Calu3 (cell line): Measurements from ENCODE around the gene PHF5A. TPM values are rescaled to one million over a fixed set of nuclear protein-coding genes. Genes with fewer than 3 reads are reported as not detected.

ENCODE experiments used
- BruUV-seq: library from RNA; stranded (reverse); fragments of 400-500 nt; replicated peaks from 2 replicates; lab custom pipeline; 2021; lab: Mats Ljungman, UMichigan
- CTCF ChIA-PET: fragments of 300-600 bp; sonication (Branson Sonifier 250); formaldehyde crosslinking; loops from one replicate; lab custom pipeline; 2022; ENCODE audit warnings: antibody characterized with exemption; lab: Charles Lee
- DNase-seq: peaks from one replicate; pipeline ENCODE4 v3.0.0; 2022
- H3K27ac Mint-ChIP-seq: one replicate; pipeline ENCODE4 v1.8.0; 2022; ENCODE audit warnings: mixed read lengths; ENCODE audit not compliant: unreplicated experiment
- H3K27me3 Mint-ChIP-seq: one replicate; pipeline ENCODE4 v1.8.0; 2022; ENCODE audit warnings: mixed read lengths; ENCODE audit not compliant: unreplicated experiment
- H3K36me3 Mint-ChIP-seq: one replicate; pipeline ENCODE4 v1.8.0; 2022; ENCODE audit warnings: mild to moderate bottlenecking, moderate library complexity, mixed read lengths; ENCODE audit not compliant: insufficient read depth, unreplicated experiment
- H3K4me1 Mint-ChIP-seq: one replicate; pipeline ENCODE4 v1.8.0; 2022; ENCODE audit warnings: mild to moderate bottlenecking, low read depth, mixed read lengths; ENCODE audit not compliant: unreplicated experiment
- H3K4me3 Mint-ChIP-seq: one replicate; pipeline ENCODE4 v1.8.0; 2022; ENCODE audit warnings: mild to moderate bottlenecking, low read depth, moderate library complexity, mixed read lengths; ENCODE audit not compliant: unreplicated experiment
- H3K9me3 Mint-ChIP-seq: one replicate; pipeline ENCODE4 v1.8.0; 2022; ENCODE audit warnings: low read depth, mixed read lengths; ENCODE audit not compliant: unreplicated experiment
- intact Hi-C: fragments of 100-400 bp; cut with micrococcal nuclease; formaldehyde crosslinking; loops from one replicate; pipeline ENCODE4 v1.10.0; 2022; ENCODE audit not compliant: unreplicated experiment
- total RNA-seq: library from RNA; stranded (reverse); gene quantifications from 2 replicates; pipeline ENCODE4 v1.2.3, GENCODE V29; 2022
- TF ChIP-seq, protein P1 (sequence below): fragments of 200-600 bp; IDR thresholded peaks from one replicate; pipeline ENCODE4 v1.8.0; 2022; ENCODE audit warnings: antibody characterized with exemption; ENCODE audit not compliant: unreplicated experiment

Gene PHF5A
- total RNA-seq, 1 experiment from 2014 or later = 53.3 TPM

GRCh38 chr22:41458161-41458728 is 10.2 kb downstream of the PHF5A start:
- Mint-ChIP-seq H3K4me3 (no peak overlapping the region), H3K9me3 (no peaks in the 10 kb centered on the region), H3K36me3 (peaks cover 48% of the 10 kb centered on the region), H3K27ac (peak overlapping the region; percentile 54), H3K27me3 (no peaks in the 10 kb centered on the region), H3K4me1 (no peaks in the 10 kb centered on the region)
- no TSS peak for BruUV-seq
- no peak for DNase-seq
- TF ChIP-seq, protein P1, sequence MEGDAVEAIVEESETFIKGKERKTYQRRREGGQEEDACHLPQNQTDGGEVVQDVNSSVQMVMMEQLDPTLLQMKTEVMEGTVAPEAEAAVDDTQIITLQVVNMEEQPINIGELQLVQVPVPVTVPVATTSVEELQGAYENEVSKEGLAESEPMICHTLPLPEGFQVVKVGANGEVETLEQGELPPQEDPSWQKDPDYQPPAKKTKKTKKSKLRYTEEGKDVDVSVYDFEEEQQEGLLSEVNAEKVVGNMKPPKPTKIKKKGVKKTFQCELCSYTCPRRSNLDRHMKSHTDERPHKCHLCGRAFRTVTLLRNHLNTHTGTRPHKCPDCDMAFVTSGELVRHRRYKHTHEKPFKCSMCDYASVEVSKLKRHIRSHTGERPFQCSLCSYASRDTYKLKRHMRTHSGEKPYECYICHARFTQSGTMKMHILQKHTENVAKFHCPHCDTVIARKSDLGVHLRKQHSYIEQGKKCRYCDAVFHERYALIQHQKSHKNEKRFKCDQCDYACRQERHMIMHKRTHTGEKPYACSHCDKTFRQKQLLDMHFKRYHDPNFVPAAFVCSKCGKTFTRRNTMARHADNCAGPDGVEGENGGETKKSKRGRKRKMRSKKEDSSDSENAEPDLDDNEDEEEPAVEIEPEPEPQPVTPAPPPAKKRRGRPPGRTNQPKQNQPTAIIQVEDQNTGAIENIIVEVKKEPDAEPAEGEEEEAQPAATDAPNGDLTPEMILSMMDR = no peak
- intact Hi-C loops = no loop called here
- CTCF ChIA-PET = no interaction called here

- TF ChIP-seq, protein P1 = no peak
- Mint-ChIP-seq H3K9me3 (no peaks in the 10 kb centered on the region), H3K27ac (peak overlapping the region; percentile 98), H3K4me1 (peaks cover 11% of the 10 kb centered on the region), H3K27me3 (no peaks in the 10 kb centered on the region), H3K36me3 (peaks cover 62% of the 10 kb centered on the region), H3K4me3 (peak overlapping the region; percentile 93)
- intact Hi-C loops = no loop called here
- peak; percentile 94 for DNase-seq
- no TSS peak for BruUV-seq
- CTCF ChIA-PET = interaction anchor here (0.6 to 1.2 kb wide), 7 partner anchors 20 to 219 kb away, joined by 3 to 6 read pairs (median 4); partner anchors contain the start of genes ACO2 and PHF5A
Measured at GRCh38 chr22:41448189-41448808, 20.2 kb downstream of the PHF5A start.

DNA sequence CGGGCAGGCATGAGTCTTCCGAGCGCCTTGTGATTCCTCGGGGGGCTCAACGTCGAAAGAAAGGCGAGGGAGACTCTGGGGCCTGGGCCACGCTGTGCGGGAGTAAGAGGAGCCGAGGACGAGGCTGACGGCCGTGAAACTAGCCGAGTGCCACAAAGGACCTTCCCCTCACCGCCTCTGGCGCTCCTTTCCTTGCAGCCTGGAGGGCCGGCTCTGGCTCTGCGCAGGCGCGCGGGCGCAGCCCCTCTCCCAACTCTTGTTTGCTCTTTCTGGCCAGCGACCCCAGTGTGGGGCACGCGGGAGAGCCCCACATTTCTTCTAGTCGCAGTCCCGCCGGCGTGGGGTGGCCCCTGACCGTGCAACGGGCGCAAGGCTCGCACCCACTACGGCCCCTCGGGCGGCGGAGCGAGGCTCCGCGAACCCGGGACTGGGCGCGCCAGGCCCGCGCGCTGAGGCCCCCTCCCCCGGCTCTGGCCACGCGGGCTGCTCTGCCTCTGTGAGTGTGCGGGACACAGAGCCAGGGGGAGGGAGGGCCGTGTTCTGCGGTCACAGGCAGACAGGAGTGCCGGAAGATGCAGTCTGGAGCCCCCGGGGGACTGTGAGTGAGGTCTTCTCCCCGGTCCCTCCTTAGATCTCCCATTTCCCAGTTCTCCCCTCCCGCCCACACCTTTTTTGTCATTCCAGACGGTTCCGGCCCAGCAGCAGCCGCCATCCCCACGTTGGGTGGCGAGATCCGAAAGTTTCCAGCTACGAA is 20.9 kb downstream of the PHF5A start:
- H3K9me3 Mint-ChIP-seq = no peaks in the 10 kb centered on the region
- DNase-seq = peak; percentile 68
- TF ChIP-seq, protein P1 = no peak
- peak overlapping the region; percentile 93 for H3K4me3 Mint-ChIP-seq
- peak overlapping the region; percentile 98 for H3K27ac Mint-ChIP-seq
- intact Hi-C loops = no loop called here
- CTCF ChIA-PET = interaction anchor here (0.7 to 1.2 kb wide), 6 partner anchors 21 to 70 kb away, joined by 3 to 6 read pairs (median 4); partner anchors contain the start of genes ACO2, PHF5A and TEF
- H3K4me1 Mint-ChIP-seq = peaks cover 17% of the 10 kb centered on the region
- H3K36me3 Mint-ChIP-seq = peaks cover 65% of the 10 kb centered on the region
- no TSS peak for BruUV-seq
- no peaks in the 10 kb centered on the region for H3K27me3 Mint-ChIP-seq

- Mint-ChIP-seq H3K27me3 (no peaks in the 10 kb centered on the region), H3K9me3 (no peaks in the 10 kb centered on the region), H3K4me1 (peaks cover 22% of the 10 kb centered on the region), H3K4me3 (peak within 1 kb of the TSS; percentile 93), H3K27ac (peak within 1 kb of the TSS; percentile 98), H3K36me3 (peaks cover 73% of the 10 kb centered on the region)
- peak; percentile 97 for DNase-seq
- TSS peak; percentile 46 for BruUV-seq
- intact Hi-C loops = no loop called here
- CTCF ChIA-PET = interaction anchor here (0.9 to 1.0 kb wide), 2 partner anchors 43 to 65 kb away, joined by 3 to 4 read pairs; partner anchors contain the start of gene TEF
- TF ChIP-seq, protein P1 = no peak
Measured at GRCh38 chr22:41446639-41447434, 21.7 kb downstream of the PHF5A start, which contains the start of gene TOB2. Gene TOB2 (minus strand): TSS chr22:41446801. CDS start chr22:41437345, 9,456 bp downstream.
